ENCODE data around the gene LINGO1. TPM values are rescaled to one million over a fixed set of nuclear protein-coding genes. Genes with fewer than 3 reads are reported as not detected.

LINGO1 gene
- polyA plus RNA-seq, 3 donors, result not detected

GRCh38 chr15:77620297-77620696 is 12.4 kb downstream of the LINGO1 start:
- Mint-ChIP-seq H3K9me3 (peaks cover 0 to 1% (median 0%) of the 10 kb centered on the region in 7 donors), H3K27ac (no peak overlapping the region), H3K4me3 (no peak overlapping the region), H3K27me3 (ENCODE audit: low read depth in 3 of 3) (peaks cover 3 to 13% (median 6%) of the 10 kb centered on the region in 3 donors), H3K4me1 (no peaks in the 10 kb centered on the region), H3K36me3 (no peaks in the 10 kb centered on the region)
- H3K4me3 ChIP-seq (replicated peaks in 1 of 3; ENCODE audit: low read depth in 2 of 3, low read length in 3 of 3), result no peak overlapping the region
- H3K9me3 ChIP-seq (replicated peaks in 1 of 2; ENCODE audit: control insufficient read depth in 1 of 2, insufficient read depth in 1 of 2, low read length in 2 of 2), result no peaks in the 10 kb centered on the region
- 92% methylated on average over 7 of the region's 7 CpGs for WGBS (ENCODE audit: insufficient coverage)
- no peaks in the 10 kb centered on the region for H3K79me2 ChIP-seq (ENCODE audit: insufficient read depth, low read length)
- no peaks in the 10 kb centered on the region for H3K36me3 ChIP-seq (replicated peaks in 1 of 2; ENCODE audit: control insufficient read depth in 1 of 2, insufficient read depth in 2 of 2, low read length in 2 of 2)
- H3K4me1 ChIP-seq (ENCODE audit: control insufficient read depth in 1 of 2, insufficient read depth in 2 of 2, low read length in 2 of 2), result no peaks in the 10 kb centered on the region
- no peak for TF ChIP-seq CTCF (IDR thresholded peaks at IDR 0.05)
- H3K9ac ChIP-seq (ENCODE audit: insufficient read depth, low read length, poor library complexity, severe bottlenecking), result no peak overlapping the region
- intact Hi-C loops (cut with micrococcal nuclease), result no loop called here
- no peak for DNase-seq
- H3K4me2 ChIP-seq (replicated peaks; ENCODE audit: extremely low read depth, low read length, poor library complexity, severe bottlenecking), result no peak overlapping the region
- H3K27ac ChIP-seq (ENCODE audit: low read depth in 1 of 2, low read length in 2 of 2), result no peak overlapping the region
- H4K20me1 ChIP-seq (ENCODE audit: insufficient read depth, low read length), result no peaks in the 10 kb centered on the region
- H3K27me3 ChIP-seq (ENCODE audit: control insufficient read depth in 2 of 2, insufficient read depth in 2 of 2, low read length in 2 of 2), result no peaks in the 10 kb centered on the region
- no peak overlapping the region for H2AFZ ChIP-seq (ENCODE audit: insufficient read depth, low read depth, low read length, poor library complexity, severe bottlenecking)

- no peak for TF ChIP-seq CTCF (IDR thresholded peaks at IDR 0.05)
- H3K4me3 Mint-ChIP-seq, result no peak overlapping the region
- DNase-seq, result no peak
- H3K36me3 ChIP-seq (replicated peaks in 1 of 2; ENCODE audit: control insufficient read depth in 1 of 2, insufficient read depth in 2 of 2, low read length in 2 of 2), result no peaks in the 10 kb centered on the region
- WGBS (ENCODE audit: insufficient coverage), result 79% methylated on average over 3 of the region's 6 CpGs
- H3K9me3 ChIP-seq (replicated peaks in 1 of 2; ENCODE audit: control insufficient read depth in 1 of 2, insufficient read depth in 1 of 2, low read length in 2 of 2), result no peaks in the 10 kb centered on the region
- no peaks in the 10 kb centered on the region for H3K4me1 ChIP-seq (ENCODE audit: control insufficient read depth in 1 of 2, insufficient read depth in 2 of 2, low read length in 2 of 2)
- H3K27ac Mint-ChIP-seq, result no peak overlapping the region
- H3K27me3 ChIP-seq (ENCODE audit: control insufficient read depth in 2 of 2, insufficient read depth in 2 of 2, low read length in 2 of 2), result no peaks in the 10 kb centered on the region
- no peaks in the 10 kb centered on the region for H3K36me3 Mint-ChIP-seq
- no peaks in the 10 kb centered on the region for H3K79me2 ChIP-seq (ENCODE audit: insufficient read depth, low read length)
- H2AFZ ChIP-seq (ENCODE audit: insufficient read depth, low read depth, low read length, poor library complexity, severe bottlenecking), result no peak overlapping the region
- intact Hi-C loops (cut with micrococcal nuclease), result no loop called here
- H4K20me1 ChIP-seq (ENCODE audit: insufficient read depth, low read length), result no peaks in the 10 kb centered on the region
- no peak overlapping the region for H3K27ac ChIP-seq (ENCODE audit: low read depth in 1 of 2, low read length in 2 of 2)
- H3K9me3 Mint-ChIP-seq, result peaks cover 0 to 2% (median 0%) of the 10 kb centered on the region in 7 donors
- no peak overlapping the region for H3K9ac ChIP-seq (ENCODE audit: insufficient read depth, low read length, poor library complexity, severe bottlenecking)
- no peak overlapping the region for H3K4me3 ChIP-seq (replicated peaks in 1 of 3; ENCODE audit: low read depth in 2 of 3, low read length in 3 of 3)
- peaks cover 3 to 11% (median 4%) of the 10 kb centered on the region in 3 donors for H3K27me3 Mint-ChIP-seq (ENCODE audit: low read depth in 3 of 3)
- H3K4me2 ChIP-seq (replicated peaks; ENCODE audit: extremely low read depth, low read length, poor library complexity, severe bottlenecking), result no peak overlapping the region
- no peaks in the 10 kb centered on the region for H3K4me1 Mint-ChIP-seq
Measured at GRCh38 chr15:77619883-77620282, 12.8 kb downstream of the LINGO1 start.

All from CD14-positive monocyte (primary cell).